Cardiac septum (tissue), 1 donor: ENCODE measurements around the gene SIRPB1. TPM values are rescaled to one million over a fixed set of nuclear protein-coding genes. Genes with fewer than 3 reads are reported as not detected.

Source experiments
- DNase-seq: peaks from one replicate; pipeline ENCODE4 v3.0.0-alpha.2; 2020; ENCODE audit warnings: low spot score
- intact Hi-C: fragments of 100-400 bp; cut with DNase I; formaldehyde crosslinking; loops from one replicate; pipeline ENCODE4 v1.14.0; 2022
- total RNA-seq: library from RNA; stranded (reverse); fragmentation: NEBNext Ultra II Directional; extraction: Animal tissue kit (Norgen Biotek cat#: 25700); gene quantifications from one replicate; pipeline ENCODE4 v1.2.1, GENCODE V29; 2021
- donor health status: DM: no; HTN: no; CAD: no.

The SIRPB1 gene
- total RNA-seq, 1 donor from 2014 or later, result 0.92 TPM

GRCh38 chr20:1637755-1638154 is 17.9 kb upstream of the SIRPB1 start:
- DNase-seq, result no peak
- intact Hi-C loops, result no loop called here

- intact Hi-C loops, result no loop called here
- no peak for DNase-seq
Measured at GRCh38 chr20:1637226-1637625, 17.4 kb upstream of the SIRPB1 start.

- intact Hi-C loops, result no loop called here
- no peak for DNase-seq
Measured at GRCh38 chr20:1636621-1637020, 16.8 kb upstream of the SIRPB1 start.

- intact Hi-C loops, result no loop called here
- DNase-seq, result no peak
Measured at GRCh38 chr20:1635291-1635979, 15.6 kb upstream of the SIRPB1 start.

- DNase-seq, result no peak
- intact Hi-C loops, result no loop called here
Measured at GRCh38 chr20:1633535-1633934, 13.7 kb upstream of the SIRPB1 start.

GRCh38 chr20:1632178-1632577 is 12.4 kb upstream of the SIRPB1 start:
- intact Hi-C loops, result no loop called here
- no peak for DNase-seq

- intact Hi-C loops, result no loop called here
- DNase-seq, result no peak
Measured at GRCh38 chr20:1631309-1632151, 11.7 kb upstream of the SIRPB1 start.

- intact Hi-C loops, result no loop called here
- DNase-seq, result no peak
Measured at GRCh38 chr20:1630186-1630585, 10.4 kb upstream of the SIRPB1 start.

- intact Hi-C loops, result no loop called here
- no peak for DNase-seq
Measured at GRCh38 chr20:1629321-1629720, 9.5 kb upstream of the SIRPB1 start.

- no peak for DNase-seq
- intact Hi-C loops, result no loop called here
Measured at GRCh38 chr20:1628621-1629020, 8.8 kb upstream of the SIRPB1 start.

GRCh38 chr20:1627200-1627550 is 7.4 kb upstream of the SIRPB1 start:
- intact Hi-C loops, result no loop called here
- no peak for DNase-seq

GRCh38 chr20:1626528-1627199 is 6.9 kb upstream of the SIRPB1 start:
- no peak for DNase-seq
- intact Hi-C loops, result no loop called here

- no peak for DNase-seq
- intact Hi-C loops, result no loop called here
Measured at GRCh38 chr20:1625083-1625690, 5.4 kb upstream of the SIRPB1 start.

- intact Hi-C loops, result no loop called here
- DNase-seq, result no peak
Measured at GRCh38 chr20:1623501-1624205, 3.8 kb upstream of the SIRPB1 start.

GRCh38 chr20:1622450-1622849 is 2.6 kb upstream of the SIRPB1 start:
- intact Hi-C loops, result no loop called here
- no peak for DNase-seq

- intact Hi-C loops, result no loop called here
- DNase-seq, result no peak
Measured at GRCh38 chr20:1621316-1621715, 1.5 kb upstream of the SIRPB1 start.

GRCh38 chr20:1618954-1619540 is 762 bp downstream of the SIRPB1 start:
- intact Hi-C loops, result no loop called here
- no peak for DNase-seq

- intact Hi-C loops, result no loop called here
- DNase-seq, result no peak
Measured at GRCh38 chr20:1618479-1618878, 1.3 kb downstream of the SIRPB1 start.

- intact Hi-C loops, result no loop called here
Measured at GRCh38 chr20:1616858-1617434, 2.9 kb downstream of the SIRPB1 start.

More at GRCh38 chr20:1616858-1617434, 2.9 kb downstream of the SIRPB1 start:
- no peak for DNase-seq
